GM21390 (cell line): ENCODE measurements around the gene MC5R.

Source experiments
- ATAC-seq: cut with Tn5 transposase; IDR thresholded peaks from one replicate; pipeline ENCODE4 v1.9.1; 2021; ENCODE audit not compliant: unreplicated experiment

MC5R gene

DNA sequence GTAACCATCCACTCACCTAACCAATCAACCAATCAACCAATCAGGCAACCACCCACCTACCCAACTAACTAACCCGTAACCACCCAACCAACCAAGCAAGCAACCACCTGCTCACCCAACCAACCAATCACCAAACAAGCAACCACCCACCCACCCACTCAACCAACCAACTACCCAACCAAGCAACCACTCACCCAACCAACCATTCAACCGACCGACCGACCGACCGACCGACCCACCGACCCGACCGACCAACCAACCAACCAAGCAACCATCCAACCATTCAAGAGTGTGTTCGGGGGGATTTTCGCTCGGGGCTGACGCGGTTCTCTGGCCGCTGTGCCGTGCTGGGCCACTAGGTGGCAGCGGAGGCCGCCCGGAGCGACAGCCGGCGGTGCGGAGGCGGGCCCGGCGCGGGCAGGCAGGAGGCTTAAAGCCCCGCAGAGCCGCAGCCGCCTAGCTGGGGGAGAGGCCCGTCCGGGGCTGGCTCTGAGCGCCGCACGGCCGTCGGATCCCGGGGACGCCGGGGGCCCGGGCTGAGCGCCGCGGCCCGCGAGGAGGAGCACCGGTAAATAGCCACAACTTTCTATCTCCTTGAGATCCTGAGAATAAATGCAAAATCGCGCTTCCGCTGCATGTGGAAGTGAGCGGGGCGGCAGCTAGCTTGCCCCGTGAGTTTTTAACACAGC is at the start of gene MC5R:
Gene MC5R, plus strand, starts transcription at position 443 of the 689 bp plus-strand sequence. CDS start 1,617 bp downstream, outside the sequence.
- peak; percentile 86 for ATAC-seq

DNA sequence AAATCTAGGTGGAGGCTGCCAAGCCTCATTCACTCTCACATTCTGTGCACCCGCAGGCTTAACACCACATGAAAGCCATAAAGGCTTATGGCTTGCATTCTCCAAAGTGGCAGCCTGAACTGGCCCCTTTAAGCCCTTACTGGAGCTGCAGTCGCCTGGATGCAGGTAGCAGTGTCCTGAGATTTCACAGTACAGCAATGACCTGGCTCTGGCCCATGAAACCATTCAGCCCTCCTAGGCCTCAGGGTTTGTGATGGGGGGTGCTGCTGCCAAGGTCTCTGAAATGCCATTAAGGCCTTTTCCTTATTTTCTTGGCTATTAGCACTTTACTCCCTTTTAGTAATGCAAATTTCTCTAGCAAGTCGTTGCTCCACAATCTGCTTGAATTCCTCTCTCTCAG is 48.9 kb upstream of the MC5R start:
- no peak for ATAC-seq

DNA sequence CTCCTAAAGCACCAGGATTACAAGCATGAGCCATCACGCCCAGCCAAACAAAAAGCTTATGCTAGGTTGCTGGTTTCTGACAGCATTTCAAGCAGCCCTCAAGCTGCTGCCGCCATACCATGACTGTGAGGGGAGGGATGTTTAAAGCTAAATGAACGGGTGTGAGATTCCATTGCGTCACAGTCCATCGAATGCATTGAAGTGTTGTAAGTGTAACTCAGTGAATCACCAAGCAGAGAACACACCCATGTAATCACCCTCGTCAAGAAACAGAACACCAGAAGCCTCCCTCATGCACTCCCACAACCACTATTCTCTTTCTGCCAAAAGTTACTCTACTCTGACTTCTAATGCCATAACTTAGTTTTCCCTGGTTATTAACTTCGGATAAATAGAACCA is 32.8 kb upstream of the MC5R start:
- no peak for ATAC-seq

DNA sequence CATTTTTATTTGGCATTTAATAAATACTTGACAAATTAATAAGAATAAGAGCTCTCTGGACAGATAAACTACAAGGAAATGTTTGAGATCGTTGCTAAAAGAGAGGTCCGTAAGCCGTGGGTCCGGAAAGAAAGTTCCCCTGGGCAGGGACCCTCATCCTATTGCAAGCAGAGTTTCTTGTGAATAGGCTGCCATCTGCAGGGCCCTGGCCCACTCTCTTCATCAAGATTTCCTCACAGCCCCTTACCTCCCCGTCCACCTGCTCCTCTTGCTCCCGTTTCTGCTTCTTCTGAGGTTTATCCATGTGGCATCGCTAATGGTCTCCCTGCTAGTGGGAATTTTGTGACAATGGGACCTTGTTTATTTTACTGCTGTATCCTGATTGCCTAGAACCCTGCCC is 30.1 kb upstream of the MC5R start:
- no peak for ATAC-seq

DNA sequence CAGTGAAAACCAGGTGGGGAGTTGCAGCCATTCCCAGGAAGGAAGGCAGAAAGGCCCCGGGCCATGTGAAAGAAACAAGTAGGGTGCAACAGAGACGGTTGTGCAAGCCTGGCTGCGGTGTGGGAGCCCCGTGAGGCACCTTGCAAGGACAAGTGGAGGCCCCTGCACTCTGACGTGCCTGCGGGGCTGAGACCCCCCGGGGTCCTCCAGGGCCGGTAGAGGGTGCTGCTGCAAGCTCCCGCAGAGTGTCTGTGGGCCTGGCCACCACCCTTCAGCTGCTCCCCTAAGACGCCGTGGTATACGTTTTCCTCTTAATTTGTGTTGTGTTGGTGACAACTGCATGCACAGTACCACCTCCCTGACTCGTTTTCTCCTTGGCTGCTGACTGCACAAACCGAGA is 27.4 kb upstream of the MC5R start:
- ATAC-seq: no peak

DNA sequence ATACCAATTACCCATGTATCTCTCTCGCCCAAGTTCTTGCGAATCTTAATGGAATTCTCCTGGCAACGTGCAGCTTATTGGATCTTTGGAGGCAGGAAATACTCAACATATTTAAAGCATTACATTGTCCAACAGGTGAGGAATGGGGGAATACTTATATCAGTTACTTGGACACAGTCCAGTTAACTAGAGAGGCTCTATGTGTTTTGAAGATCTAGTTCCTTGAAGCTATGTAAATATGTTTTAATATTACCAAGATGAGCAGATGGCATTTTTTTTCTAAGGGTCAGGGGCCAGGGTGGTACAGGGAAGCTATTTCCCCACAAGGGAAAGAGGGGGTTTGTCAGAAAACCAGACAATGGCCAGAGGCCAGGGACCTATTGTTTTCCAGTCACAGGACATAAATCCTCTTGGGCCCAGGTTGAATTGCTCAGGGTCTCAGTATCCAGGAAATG is 26.8 kb upstream of the MC5R start:
- no peak for ATAC-seq

DNA sequence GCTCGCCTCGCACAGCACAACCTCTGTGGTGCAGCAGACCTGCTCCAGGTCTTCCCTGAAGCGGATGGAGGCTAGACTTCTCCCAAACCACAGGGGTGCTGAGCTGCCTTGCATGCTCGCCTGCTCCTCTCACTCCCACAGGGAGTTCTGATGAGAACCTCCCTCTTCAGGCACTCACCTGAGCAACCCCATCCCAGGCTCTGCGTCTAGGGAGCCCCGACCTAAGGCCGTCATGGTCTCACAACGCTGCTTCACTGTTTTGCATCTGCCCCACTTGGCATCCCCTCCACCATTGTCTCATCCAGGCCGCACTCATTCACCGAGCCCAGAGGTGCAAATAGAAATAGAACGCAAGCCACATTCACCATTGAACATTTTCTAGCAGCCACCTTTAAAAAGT is 24.6 kb upstream of the MC5R start:
- no peak for ATAC-seq

DNA sequence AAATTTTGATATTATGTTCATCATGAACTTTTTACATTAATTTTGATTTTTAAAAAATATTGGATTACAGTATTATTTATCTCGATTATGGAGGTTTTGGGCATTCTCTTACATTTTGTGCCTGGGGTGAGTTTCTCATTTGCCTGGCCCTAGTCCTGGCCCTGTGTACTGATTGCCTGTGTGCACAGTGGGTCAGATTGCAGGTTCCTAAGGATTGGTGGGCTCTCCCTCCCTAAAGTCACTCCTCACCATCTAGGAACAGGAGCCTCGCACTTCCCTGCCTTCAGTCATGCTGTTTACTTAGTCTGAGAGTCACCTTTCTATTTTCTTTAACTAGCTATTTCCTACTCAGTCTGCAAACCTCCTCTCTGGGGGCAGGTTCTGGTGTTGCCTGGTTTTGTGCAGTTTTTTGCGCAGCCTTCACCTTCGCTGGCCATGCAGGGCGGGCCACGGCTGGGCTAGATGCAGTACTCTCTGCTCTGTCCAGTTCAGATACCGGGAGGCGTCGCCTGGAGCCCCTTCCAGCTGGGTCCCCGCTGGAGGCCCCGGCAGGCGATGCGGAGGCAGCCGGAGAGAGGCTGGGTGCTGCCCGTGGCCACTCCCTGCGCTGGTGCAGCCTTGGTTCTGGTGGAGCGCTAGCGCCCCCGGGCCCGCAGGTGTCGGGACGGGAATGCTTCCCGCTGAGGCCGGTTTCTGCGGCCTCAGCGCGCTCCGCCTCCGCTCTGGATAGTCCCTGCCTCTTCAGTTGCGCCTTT is 23.3 kb upstream of the MC5R start:
- ATAC-seq: no peak

DNA sequence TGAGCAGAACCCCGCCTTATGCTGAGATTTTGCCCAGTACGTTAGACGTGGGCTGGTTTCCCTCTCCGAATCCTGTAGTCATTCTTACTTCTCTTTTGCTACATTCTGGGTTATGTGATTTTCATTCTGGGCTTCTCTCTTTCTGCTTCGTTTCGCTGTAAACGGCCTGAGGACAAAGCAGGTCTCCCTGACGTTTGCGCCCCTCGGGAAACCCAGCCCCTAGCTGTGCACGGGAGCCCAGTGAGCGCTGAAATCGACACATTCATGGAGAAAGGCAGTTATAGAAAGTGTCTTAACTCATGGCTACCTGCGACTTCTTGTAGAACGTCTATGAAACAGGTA is 22.7 kb upstream of the MC5R start:
- ATAC-seq: no peak

DNA sequence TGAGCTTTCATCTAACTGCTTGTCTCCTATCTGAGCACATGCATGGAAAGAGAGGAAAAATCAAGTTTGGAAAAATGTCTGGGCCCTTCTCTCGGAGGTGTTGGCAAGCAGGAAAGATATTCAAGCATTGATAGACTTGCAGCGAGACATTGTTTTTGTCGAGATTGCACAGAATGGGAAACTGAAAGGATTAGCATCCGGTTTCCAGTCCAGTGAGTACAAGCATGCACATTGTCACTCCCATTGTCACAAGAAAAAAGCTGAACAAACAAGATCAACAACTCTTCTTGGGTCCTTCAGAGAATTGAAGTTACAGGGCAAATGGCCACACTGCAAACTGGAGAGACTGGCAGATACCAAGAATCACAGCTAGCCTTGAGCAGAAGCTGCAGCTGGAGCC is 19.6 kb upstream of the MC5R start:
- ATAC-seq: no peak

DNA sequence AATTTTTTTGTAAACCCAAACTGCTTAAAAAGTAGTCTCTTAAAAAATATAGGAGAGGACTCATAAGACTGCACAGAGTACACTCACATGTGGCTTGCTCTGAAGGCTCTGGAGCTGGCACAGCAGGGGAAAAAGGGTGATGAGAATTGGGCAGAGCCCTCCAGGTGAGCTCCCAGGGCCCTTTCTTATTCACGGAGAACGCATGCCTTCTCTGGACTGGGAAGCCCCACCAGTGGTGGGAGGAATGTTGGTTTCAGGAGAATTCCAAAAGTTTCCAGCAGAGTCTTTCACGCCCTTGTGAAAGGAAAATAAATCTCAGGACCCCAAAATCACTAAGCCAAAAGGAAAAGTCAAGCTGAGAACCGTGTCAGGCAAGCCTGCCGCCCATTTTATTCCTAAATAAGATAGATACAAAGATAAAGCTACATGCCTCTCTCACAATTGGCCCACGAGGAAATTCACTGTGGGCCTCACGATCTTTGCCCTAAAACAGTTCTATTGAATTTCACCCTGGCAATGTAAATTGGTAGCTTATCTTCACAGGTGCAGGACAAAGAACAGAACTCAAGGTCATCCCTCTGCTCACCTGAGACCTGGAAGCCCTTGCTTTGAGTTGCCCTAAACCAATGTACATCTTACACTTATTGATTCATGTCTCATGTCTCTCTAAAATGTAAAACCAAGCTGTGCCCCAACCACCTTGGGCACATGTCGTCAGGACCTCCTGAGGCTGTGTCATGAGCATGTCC is 15.5 kb upstream of the MC5R start:
- ATAC-seq: no peak

DNA sequence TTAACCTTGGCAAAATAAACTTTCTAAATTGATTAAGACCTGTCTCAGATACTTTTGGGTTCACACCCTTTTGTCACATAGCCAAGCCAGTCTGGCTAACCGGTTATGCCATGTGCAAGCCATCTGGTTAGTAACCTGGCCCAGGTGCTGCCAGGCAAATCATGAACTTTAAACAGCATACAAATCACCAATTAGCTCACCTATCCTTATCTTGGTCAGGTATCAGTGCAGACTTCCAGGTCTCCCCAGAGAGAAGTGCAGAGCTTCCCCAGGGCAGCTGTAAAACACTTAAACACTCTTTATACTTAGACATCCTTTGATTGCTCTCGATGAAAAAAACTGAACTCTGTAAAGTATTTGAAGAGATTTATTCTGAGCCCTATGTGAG is 14.9 kb upstream of the MC5R start:
- no peak for ATAC-seq

DNA sequence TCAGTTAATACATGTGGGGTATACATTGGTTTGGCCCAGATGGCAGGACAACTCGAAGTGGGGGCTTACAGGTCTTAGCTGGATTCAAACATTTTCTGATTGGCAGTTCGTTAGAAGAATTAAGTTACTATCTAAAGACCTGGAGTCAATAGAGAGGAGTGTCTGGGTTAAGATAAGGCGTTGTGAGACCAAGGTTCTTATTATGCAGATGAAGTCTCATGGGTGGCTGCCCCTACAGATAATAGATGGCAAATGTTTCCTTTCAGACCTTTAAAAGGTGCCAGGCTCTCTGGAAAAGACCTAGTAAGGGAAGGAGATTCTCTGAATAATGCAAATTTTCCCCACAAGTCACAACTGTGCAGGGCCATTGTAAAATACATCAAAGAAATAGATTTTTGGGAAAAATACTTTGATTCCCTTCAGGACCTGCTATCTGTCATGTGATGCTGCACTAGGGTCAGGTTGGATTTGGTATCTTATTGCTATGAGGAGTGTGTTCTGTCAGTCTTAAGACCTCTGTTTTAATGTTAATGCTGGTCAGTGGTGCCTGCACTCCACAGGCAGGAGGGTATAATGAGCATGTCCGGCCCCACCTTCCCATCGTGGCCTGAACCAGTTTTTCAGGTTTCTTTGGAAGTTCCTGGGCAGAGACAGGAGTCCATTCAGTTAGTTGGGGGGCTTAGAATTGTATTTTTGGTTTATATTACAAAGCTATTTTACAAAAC is 14.3 kb upstream of the MC5R start:
- ATAC-seq: no peak

DNA sequence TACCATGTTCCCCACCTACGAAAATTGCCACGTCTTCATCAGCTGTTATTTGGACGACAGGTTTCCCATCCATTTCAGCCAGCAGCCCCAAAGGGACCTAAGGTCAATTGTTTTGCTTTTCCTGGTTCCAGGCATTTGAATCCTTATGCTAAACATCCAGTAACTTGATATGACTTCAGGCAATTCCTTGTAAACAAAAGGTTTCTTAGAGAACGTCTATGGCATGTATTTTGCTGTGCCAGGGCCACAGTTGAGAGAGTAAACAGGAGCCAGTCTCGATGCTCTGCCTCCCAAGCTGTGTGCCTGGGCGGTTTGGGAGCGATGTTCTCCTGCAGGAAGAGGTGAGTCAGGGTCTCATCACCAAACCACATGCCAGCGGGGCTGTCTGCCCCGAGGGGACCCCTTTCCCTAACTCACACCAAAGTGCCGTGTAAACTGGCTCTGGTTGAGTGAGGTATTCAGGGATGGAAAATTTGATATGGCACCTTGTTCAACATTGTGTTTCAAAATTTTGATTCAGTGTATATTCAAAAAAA is 12.9 kb upstream of the MC5R start:
- ATAC-seq: no peak

DNA sequence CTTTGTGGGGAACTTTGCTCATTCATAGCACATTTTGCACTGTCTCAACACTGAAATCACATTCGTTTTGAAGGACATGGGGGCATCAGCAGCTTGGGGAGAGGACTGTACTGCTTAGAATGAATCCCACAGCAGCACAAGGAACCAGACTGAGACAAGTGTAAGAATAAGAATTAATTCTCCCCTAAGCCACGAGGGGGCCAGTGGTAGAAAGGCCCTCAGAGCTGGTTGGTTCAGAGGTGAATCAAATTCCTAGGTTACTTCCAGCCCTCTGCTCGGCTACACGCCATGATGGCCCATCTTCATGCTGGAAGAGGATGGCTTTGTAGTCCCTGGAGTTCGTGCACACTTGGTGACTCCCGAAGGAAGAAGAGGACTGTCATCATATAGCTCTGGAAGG is 12.0 kb upstream of the MC5R start:
- no peak for ATAC-seq

DNA sequence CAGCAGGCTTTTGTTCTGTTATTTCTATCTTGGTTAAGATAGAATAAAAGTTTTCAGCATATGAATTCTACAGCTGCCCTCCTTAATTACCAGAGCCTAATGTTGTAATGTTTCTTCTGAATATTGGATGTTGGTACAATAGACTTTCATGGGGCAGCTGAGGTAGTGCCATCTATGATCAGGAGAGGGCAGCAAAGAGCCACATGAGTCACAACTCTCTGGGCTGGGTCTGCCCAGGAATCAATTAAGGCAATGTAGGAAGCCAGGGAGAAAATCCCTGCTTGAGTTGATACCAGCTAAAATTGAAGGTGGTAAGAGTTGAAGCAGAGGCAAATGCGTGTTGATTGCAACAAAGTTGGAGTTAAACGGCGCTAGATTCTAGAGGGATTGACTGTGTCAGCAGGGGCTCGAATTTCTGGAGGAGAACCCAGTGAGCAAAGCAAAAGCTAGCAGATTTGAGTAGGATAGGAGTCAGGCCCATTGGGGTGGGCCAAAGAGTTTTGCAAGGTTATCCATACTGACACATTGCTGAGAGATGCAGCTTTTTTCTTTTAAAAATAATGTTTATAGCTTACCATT is 10.6 kb upstream of the MC5R start:
- peak; percentile 83 for ATAC-seq

DNA sequence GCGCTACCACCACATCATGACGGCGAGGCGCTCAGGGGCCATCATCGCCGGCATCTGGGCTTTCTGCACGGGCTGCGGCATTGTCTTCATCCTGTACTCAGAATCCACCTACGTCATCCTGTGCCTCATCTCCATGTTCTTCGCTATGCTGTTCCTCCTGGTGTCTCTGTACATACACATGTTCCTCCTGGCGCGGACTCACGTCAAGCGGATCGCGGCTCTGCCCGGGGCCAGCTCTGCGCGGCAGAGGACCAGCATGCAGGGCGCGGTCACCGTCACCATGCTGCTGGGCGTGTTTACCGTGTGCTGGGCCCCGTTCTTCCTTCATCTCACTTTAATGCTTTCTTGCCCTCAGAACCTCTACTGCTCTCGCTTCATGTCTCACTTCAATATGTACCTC is 2.3 kb downstream of the MC5R start:
- ATAC-seq: no peak

DNA sequence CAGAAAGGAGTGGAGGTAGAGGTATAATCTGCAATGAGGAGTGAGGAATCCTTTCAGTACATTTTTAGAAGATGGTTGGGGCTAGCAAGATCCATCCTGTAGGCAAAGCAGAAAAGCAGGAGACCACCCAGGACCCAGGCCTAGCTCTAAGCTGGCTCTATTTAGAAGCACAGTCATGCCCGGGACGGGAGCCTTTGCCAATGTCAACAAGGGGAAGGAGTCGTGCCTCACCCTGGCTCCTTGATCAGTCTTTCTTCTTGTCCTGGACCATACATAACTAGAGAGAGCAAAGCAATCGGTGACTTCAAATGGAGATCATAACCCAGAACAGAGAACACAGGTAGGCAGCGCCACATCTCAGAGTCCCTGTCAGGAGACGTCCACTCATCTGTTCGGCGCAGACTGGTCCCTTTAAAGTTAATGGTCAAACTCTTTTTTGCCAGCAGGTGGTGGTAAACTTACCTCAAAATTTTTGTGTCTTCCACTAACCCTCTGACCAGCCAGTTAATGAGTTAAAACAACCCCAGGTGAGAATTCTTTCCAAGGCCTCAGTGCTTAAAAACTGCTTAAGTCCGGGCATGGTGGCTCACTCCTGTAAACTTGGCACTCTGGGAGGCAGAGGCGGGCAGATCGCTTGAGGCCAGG is 8.0 kb downstream of the MC5R start:
- ATAC-seq: no peak

DNA sequence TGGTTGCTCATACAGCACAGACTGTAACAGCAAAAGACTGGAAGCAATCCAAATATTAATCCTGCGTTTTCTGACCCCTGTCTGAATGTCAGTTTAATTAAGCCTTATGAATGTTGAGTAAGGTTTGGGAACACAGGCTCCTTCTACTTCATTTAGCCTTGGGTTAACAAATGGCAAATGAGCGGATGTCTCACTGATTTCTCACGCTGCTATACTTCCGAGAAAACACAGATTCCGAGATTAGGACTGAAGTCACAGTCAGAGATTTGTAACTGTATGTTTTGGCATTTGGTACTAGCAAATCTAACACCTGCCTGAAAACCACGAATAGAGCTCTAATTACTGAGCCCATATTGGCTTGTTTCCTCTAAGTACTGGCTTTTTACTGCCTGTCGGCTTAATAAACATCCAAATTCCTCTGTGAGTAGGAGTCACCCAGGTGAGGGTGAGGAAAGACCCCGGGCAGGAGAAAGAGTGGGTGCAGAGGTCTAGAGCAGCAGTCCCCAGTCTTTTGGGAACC is 10.6 kb downstream of the MC5R start:
- ATAC-seq: no peak

DNA sequence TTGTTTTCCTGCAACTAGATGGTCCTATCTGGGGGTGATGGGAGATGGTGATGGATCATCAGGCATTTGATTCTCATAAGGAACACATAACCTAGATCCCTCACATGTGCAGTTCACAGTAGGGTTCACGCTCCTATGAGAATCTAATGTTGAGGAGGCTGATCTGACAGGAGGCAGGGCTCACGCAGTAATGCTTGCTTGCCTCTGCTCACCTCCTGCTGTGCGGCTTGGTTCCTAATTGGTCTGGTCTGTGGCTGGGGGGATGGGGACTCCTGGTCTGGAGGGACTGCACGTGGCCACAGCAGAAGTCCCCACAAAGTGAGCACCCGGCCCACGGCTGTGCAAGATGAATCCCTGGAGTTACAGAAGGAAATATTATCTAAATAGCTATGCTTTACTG is 11.3 kb downstream of the MC5R start:
- ATAC-seq: no peak
